ENCODE measurements around the gene SLC16A1. TPM values are rescaled to one million over a fixed set of nuclear protein-coding genes. Genes with fewer than 3 reads are reported as not detected.
A peak's percentile ranks its signal among the peaks of the same experiment; 100 is the strongest.

SLC16A1 gene
- total RNA-seq, 2 donors from 2014 or later = 69.0 to 88.3 TPM

DNA sequence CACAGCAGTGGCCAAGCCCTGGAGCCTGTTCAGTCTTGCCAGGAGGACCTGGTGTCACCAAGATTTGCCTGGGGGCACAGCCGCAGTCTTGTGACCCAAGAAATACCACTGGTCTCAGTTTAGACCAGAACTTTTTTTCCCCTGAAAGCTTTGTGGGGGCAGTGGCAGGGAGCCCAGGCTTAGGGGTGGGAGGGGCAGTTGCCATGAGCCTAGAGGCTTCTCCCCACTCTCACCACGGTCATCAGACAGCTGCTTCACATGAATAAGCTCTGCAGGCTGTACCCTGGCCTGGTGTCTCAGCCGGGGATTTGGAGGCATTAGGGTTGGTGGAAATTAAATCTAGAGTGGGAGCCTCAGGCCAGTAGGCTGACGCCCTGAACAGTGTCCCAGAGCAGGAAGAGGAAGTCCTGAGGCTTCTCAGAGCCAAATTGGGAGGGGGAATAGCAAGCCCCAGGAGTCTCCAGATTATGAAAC, 73.7 kb downstream of the SLC16A1 start:
- Histone ChIP-seq H3K9me3 (no peaks in the 10 kb centered on the region), H3K27ac (no peak overlapping the region), H3K4me3 (no peak overlapping the region), H3K36me3 (no peaks in the 10 kb centered on the region), H3K27me3 (no peaks in the 10 kb centered on the region), H3K4me1 (peaks cover 0 to 12% of the 10 kb centered on the region in 2 donors)
- TF ChIP-seq, protein P1, sequence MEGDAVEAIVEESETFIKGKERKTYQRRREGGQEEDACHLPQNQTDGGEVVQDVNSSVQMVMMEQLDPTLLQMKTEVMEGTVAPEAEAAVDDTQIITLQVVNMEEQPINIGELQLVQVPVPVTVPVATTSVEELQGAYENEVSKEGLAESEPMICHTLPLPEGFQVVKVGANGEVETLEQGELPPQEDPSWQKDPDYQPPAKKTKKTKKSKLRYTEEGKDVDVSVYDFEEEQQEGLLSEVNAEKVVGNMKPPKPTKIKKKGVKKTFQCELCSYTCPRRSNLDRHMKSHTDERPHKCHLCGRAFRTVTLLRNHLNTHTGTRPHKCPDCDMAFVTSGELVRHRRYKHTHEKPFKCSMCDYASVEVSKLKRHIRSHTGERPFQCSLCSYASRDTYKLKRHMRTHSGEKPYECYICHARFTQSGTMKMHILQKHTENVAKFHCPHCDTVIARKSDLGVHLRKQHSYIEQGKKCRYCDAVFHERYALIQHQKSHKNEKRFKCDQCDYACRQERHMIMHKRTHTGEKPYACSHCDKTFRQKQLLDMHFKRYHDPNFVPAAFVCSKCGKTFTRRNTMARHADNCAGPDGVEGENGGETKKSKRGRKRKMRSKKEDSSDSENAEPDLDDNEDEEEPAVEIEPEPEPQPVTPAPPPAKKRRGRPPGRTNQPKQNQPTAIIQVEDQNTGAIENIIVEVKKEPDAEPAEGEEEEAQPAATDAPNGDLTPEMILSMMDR (IDR thresholded peaks at IDR 0.05) = no peak
- no peak for DNase-seq (ENCODE audit: low spot score)

DNA sequence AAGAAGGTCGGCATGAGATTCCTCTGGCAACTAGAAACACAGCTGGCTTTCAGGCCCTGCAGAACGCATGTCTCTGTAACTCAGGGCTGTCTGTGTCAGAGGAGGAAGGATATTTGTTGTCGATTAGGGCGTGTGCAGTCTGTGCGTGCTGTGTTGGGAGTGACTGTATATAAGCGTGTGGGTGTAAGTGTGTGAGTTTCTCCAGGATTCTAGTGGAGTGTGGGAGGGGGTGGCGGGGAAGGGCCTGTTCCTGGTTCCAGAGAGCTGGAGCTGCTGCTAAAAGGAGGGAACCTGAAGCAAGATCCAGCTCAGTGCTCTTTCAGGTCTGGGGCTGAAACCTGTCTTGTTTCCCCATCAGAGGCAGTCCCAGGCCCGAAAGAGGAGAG, 74.3 kb downstream of the SLC16A1 start:
- TF ChIP-seq, protein P1 (IDR thresholded peaks at IDR 0.05) = no peak
- Histone ChIP-seq H3K9me3 (no peaks in the 10 kb centered on the region), H3K4me1 (peaks cover 0 to 12% of the 10 kb centered on the region in 2 donors), H3K27me3 (no peaks in the 10 kb centered on the region), H3K36me3 (no peaks in the 10 kb centered on the region), H3K4me3 (no peak overlapping the region), H3K27ac (no peak overlapping the region)
- no peak for DNase-seq (ENCODE audit: low spot score)

DNA sequence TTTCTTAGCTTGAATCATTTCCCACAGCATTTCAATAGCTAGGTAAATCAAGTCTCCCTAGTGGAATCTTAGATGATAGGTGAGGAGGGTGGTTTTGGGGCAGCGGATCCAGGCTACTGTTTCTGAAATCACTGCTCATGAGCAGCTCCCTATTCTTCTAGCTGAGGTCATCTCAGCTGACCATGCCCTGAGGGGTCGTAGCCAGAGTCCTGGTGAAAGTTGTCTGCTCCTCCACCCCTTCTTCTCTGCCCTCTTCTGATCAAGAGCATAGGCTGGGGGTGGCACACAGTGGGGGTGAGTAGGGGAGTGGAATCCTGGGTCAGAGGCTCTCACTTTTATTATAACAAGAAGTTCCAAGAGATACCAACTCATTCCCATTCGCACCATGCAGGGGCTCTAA, 76.2 kb downstream of the SLC16A1 start:
- DNase-seq (ENCODE audit: low spot score) = no peak
- Histone ChIP-seq H3K4me1 (peaks cover 0 to 12% of the 10 kb centered on the region in 2 donors), H3K27me3 (no peaks in the 10 kb centered on the region), H3K36me3 (no peaks in the 10 kb centered on the region), H3K4me3 (no peak overlapping the region), H3K9me3 (no peaks in the 10 kb centered on the region), H3K27ac (no peak overlapping the region)
- TF ChIP-seq, protein P1 (IDR thresholded peaks at IDR 0.05) = no peak

DNA sequence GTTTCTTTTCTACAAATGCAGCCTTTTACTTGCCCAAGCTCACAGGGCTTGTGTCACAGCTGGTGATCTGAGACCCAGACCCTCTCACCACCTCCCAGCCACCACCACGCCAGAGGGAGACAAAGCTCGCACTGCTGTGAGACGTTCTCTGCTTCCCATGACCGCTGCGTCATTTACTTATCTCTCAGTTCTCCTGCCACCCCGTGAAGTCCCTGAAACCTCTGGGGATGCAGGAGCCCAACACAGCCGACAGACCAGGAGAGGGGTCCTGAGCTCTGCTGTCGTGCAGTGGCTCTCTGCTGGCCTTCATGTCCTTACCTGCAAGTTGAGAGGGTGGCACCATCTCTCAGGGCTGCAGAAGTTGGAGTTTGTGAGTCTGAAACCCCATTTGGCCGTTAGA, 77.7 kb downstream of the SLC16A1 start:
- peaks cover 0 to 12% of the 10 kb centered on the region in 2 donors for H3K4me1 ChIP-seq
- no peak for DNase-seq (ENCODE audit: low spot score)
- no peaks in the 10 kb centered on the region for H3K9me3 ChIP-seq
- H3K27ac ChIP-seq = no peak overlapping the region
- no peaks in the 10 kb centered on the region for H3K27me3 ChIP-seq
- TF ChIP-seq, protein P1 (IDR thresholded peaks at IDR 0.05) = peak in 1 of 2 donors; percentile 42
- no peak overlapping the region for H3K4me3 ChIP-seq
- H3K36me3 ChIP-seq = no peaks in the 10 kb centered on the region

DNA sequence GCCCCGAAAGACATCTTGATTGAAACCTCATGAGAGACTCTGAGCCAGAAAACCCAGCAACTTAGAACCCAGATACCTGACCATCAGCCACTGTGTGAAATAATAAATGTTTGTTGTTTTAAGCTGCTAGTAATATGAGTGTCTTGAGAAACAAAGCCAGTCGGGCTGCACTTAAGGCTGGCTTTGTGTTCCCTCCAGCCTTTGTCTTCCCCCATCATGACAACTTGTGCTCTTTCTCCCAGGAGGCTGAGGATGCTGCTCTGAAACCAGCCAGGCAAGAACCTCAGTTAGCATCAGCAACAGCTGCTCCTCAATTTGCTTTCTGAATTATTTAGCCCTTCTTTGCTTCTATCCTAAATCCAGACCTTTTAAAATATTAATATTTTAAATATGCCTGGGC, 78.2 kb downstream of the SLC16A1 start:
- TF ChIP-seq, protein P1 (IDR thresholded peaks at IDR 0.05) = no peak
- DNase-seq (ENCODE audit: low spot score) = no peak

DNA sequence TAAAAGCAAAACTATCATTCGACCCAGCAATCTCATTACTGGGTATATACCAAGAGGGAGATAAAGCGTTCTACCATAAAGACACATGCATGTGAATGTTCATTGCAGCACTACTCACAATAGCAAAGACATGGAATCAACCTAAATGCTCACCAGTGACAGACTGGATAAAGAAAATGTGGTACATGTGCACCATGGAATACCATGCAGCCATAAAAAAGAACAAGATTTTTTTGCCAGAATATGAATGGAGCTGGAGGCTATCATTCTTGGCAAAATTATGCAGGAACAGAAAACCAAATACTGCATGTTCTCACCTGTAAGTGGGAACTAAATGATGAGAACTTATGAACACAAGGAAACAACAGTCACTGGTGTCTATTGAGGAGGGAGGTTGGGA, 79.7 kb downstream of the SLC16A1 start:
- DNase-seq (ENCODE audit: low spot score) = no peak
- Histone ChIP-seq H3K4me1 (no peaks in the 10 kb centered on the region), H3K27ac (no peak overlapping the region), H3K4me3 (no peak overlapping the region), H3K27me3 (no peaks in the 10 kb centered on the region), H3K9me3 (no peaks in the 10 kb centered on the region), H3K36me3 (no peaks in the 10 kb centered on the region)
- TF ChIP-seq, protein P1 (IDR thresholded peaks at IDR 0.05) = no peak

More for the DNA sequence above, 78.2 kb downstream of the SLC16A1 start:
- Histone ChIP-seq H3K9me3 (no peaks in the 10 kb centered on the region), H3K27me3 (no peaks in the 10 kb centered on the region), H3K4me1 (peaks cover 0 to 9% of the 10 kb centered on the region in 2 donors), H3K36me3 (no peaks in the 10 kb centered on the region), H3K4me3 (no peak overlapping the region), H3K27ac (no peak overlapping the region)
